B cell (primary cell): Measurements from ENCODE around the gene USB1.

ENCODE experiments used
- EZH2 ChIP-seq: IDR thresholded peaks from 2 replicates; pipeline ENCODE4 v1.6.1; 2012; ENCODE audit warnings: borderline replicate concordance, low read depth, mild to moderate bottlenecking, moderate library complexity, low read length; ENCODE audit not compliant: insufficient read depth, poor library complexity, severe bottlenecking
- TF ChIP-seq, protein P1 (sequence below): fragments of 200-600 bp; IDR thresholded peaks from one replicate; pipeline ENCODE4 v1.8.0; 2022; ENCODE audit warnings: antibody characterized with exemption, mild to moderate bottlenecking

DNA sequence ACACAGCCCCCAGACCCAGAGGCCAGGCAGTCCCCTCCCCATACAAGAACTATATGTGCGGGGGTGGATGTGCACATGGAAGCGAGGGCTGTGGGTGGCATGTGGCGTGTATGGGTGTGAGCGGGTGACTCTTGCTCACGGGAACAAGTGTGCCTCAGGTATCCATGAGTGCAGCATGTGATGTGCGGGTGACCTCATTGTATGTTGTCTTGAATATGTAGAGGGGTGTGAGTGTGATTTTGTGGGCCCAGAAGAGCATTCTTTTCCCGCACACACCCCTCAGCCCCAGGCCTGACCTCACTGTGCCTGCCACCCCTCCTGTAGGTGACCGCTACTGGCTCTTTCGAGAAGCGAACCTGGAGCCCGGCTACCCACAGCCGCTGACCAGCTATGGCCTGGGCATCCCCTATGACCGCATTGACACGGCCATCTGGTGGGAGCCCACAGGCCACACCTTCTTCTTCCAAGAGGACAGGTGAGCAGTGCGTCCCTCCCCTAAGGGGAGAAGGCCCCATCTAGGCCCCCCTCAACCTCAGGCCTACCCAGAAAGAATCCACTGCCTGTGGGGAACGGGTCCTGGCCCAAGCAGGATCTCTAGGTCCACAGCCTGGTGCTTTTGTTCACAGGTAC is 41.8 kb downstream of the USB1 start:
- TF ChIP-seq, protein P1, sequence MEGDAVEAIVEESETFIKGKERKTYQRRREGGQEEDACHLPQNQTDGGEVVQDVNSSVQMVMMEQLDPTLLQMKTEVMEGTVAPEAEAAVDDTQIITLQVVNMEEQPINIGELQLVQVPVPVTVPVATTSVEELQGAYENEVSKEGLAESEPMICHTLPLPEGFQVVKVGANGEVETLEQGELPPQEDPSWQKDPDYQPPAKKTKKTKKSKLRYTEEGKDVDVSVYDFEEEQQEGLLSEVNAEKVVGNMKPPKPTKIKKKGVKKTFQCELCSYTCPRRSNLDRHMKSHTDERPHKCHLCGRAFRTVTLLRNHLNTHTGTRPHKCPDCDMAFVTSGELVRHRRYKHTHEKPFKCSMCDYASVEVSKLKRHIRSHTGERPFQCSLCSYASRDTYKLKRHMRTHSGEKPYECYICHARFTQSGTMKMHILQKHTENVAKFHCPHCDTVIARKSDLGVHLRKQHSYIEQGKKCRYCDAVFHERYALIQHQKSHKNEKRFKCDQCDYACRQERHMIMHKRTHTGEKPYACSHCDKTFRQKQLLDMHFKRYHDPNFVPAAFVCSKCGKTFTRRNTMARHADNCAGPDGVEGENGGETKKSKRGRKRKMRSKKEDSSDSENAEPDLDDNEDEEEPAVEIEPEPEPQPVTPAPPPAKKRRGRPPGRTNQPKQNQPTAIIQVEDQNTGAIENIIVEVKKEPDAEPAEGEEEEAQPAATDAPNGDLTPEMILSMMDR = no peak
- no peak for TF ChIP-seq EZH2
